Suprapubic skin (tissue), 4 donors: ENCODE results near the gene CYP19A1. TPM values are rescaled to one million over a fixed set of nuclear protein-coding genes. Genes with fewer than 3 reads are reported as not detected.

Source experiments
- DNase-seq, 2 donors: peaks; one replicate each; pipeline ENCODE4 v3.0.0-alpha.2; 2019; ENCODE audit warnings: low spot score in 2 of 2
- H3K27ac ChIP-seq: fragments of 200-600 bp; sonication (generic); one replicate; pipeline ENCODE4 v1.5.1; 2019
- H3K27me3 ChIP-seq: fragments of 200-600 bp; sonication (generic); one replicate; pipeline ENCODE4 v1.5.1; 2019
- H3K36me3 ChIP-seq: fragments of 200-600 bp; sonication (generic); one replicate; pipeline ENCODE4 v1.5.1; 2019
- H3K4me1 ChIP-seq: fragments of 200-600 bp; sonication (generic); one replicate; pipeline ENCODE4 v1.5.1; 2019
- H3K4me3 ChIP-seq: fragments of 200-600 bp; sonication (generic); one replicate; pipeline ENCODE4 v1.5.1; 2019; ENCODE audit warnings: mild to moderate bottlenecking
- H3K9me3 ChIP-seq: fragments of 200-600 bp; sonication (generic); one replicate; pipeline ENCODE4 v1.5.1; 2019
- EP300 ChIP-seq: sonication (generic); formaldehyde crosslinking; IDR thresholded peaks from one replicate; pipeline ENCODE4 v1.6.1; 2017; ENCODE audit warnings: antibody characterized with exemption
- POLR2A ChIP-seq, 2 donors: fragments of 450-650 bp; IDR thresholded peaks; one replicate each; pipeline ENCODE4 v1.6.1; 2017; ENCODE audit warnings: antibody characterized with exemption in 2 of 2, mild to moderate bottlenecking in 2 of 2, moderate library complexity in 2 of 2
- POLR2AphosphoS5 ChIP-seq, 3 donors: sonication (generic); formaldehyde crosslinking; IDR thresholded peaks; one replicate each; pipeline ENCODE4 v1.6.1; 2017; ENCODE audit warnings: antibody characterized with exemption in 3 of 3
- WGBS: methylation state at CpG from one replicate; pipeline ENCODE4 v1.1.5; 2018; 5-methylcytosine and 5-hydroxymethylcytosine counted together
- total RNA-seq, 4 donors: library from RNA; depleted of rRNA; stranded (reverse); fragments of >200 nt; gene quantifications; one replicate each; pipeline ENCODE4 v1.1.0, GENCODE V29; 2016
- TF ChIP-seq, protein P1 (sequence below), 2 donors: fragments of 200-600 bp in 1 of 2; fragments of 450-650 bp in 1 of 2; sonication (generic) in 1 of 2; IDR thresholded peaks; one replicate each; pipeline ENCODE4 v1.5.1; 2016 to 2019; ENCODE audit warnings: antibody characterized with exemption in 2 of 2, mild to moderate bottlenecking in 1 of 2, moderate library complexity in 1 of 2

The CYP19A1 gene
- total RNA-seq, 4 donors from 2014 or later: 2.7 to 6.8 (median 5.6) TPM

DNA sequence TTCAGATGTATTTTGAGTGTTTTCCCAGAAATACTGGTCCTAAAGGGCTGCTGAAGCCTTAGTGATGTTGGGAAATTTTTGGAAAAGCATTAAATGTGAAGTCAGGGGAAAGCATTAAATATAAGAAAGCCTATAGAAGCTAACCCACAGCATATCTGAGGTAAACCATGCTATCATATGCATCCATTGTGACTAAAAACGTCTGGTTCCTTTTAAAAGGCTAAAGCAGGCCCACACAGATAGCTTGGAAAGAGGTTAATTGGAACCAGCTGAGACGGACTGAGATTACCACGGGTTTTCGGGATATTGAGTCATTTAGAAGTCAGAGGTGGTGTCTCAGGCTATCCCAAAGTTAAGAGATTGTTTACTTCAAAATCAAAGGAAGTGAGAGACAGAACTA, 78.2 kb downstream of the CYP19A1 start:
- Histone ChIP-seq H3K4me1 (no peaks in the 10 kb centered on the region), H3K27ac (no peak overlapping the region), H3K36me3 (no peaks in the 10 kb centered on the region), H3K9me3 (no peaks in the 10 kb centered on the region), H3K27me3 (no peaks in the 10 kb centered on the region), H3K4me3 (no peak overlapping the region)
- no peak for DNase-seq
- WGBS: 49% methylated on average over 4 of the region's 4 CpGs
- TF ChIP-seq POLR2AphosphoS5 (IDR thresholded peaks at IDR 0.05): no peak
- no peak for TF ChIP-seq EP300
- no peak for TF ChIP-seq POLR2A (IDR thresholded peaks at IDR 0.05)
- TF ChIP-seq, protein P1, sequence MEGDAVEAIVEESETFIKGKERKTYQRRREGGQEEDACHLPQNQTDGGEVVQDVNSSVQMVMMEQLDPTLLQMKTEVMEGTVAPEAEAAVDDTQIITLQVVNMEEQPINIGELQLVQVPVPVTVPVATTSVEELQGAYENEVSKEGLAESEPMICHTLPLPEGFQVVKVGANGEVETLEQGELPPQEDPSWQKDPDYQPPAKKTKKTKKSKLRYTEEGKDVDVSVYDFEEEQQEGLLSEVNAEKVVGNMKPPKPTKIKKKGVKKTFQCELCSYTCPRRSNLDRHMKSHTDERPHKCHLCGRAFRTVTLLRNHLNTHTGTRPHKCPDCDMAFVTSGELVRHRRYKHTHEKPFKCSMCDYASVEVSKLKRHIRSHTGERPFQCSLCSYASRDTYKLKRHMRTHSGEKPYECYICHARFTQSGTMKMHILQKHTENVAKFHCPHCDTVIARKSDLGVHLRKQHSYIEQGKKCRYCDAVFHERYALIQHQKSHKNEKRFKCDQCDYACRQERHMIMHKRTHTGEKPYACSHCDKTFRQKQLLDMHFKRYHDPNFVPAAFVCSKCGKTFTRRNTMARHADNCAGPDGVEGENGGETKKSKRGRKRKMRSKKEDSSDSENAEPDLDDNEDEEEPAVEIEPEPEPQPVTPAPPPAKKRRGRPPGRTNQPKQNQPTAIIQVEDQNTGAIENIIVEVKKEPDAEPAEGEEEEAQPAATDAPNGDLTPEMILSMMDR (IDR thresholded peaks at IDR 0.05): no peak

DNA sequence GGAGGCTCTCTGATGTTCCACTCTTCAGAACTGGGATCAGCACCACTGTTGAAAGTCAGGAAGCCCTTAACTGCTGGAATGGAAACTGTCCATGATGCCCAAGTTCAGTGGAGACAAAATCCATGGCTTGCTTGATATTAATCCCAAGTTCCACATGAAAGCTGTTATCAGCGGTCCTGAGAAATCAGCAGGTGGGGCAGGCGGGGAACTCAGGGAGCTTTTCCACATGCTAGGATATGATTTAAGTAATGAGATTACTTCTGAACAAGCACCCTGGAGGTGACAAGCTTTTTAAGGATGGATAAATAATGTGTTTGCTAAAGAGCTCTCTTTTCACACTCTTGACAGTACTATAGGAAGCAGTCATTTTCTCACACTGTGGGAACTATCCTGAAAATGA, 82.9 kb downstream of the CYP19A1 start:
- H3K27ac ChIP-seq: no peak overlapping the region
- DNase-seq: no peak
- H3K9me3 ChIP-seq: no peaks in the 10 kb centered on the region
- TF ChIP-seq EP300: no peak
- no peak for TF ChIP-seq POLR2A (IDR thresholded peaks at IDR 0.05)
- no peak for TF ChIP-seq POLR2AphosphoS5 (IDR thresholded peaks at IDR 0.05)
- TF ChIP-seq, protein P1 (IDR thresholded peaks at IDR 0.05): no peak
- H3K4me1 ChIP-seq: no peaks in the 10 kb centered on the region
- H3K27me3 ChIP-seq: no peaks in the 10 kb centered on the region
- H3K4me3 ChIP-seq: no peak overlapping the region
- 91% methylated on average over 2 of the region's 2 CpGs for WGBS
- no peaks in the 10 kb centered on the region for H3K36me3 ChIP-seq

DNA sequence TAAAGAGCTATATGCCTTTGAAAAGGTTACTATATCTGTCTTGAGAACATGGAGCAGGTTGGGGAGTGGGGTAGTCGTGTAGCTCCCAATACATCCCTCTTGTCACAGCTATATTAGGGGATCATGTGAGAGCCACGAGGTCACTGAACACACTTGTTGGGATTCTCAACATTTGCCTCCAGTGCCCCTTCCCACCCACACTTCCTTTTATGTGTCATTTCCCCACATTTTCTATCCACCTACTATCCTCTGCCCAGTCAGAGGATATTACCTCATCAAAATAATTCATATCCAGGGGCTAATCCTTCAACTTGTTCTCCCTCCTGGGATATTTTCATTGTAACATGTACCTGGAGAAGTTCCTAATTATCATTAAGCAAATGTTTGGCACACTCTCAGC, 85.0 kb downstream of the CYP19A1 start:
- DNase-seq: no peak
- TF ChIP-seq POLR2AphosphoS5 (IDR thresholded peaks at IDR 0.05): no peak
- TF ChIP-seq, protein P1 (IDR thresholded peaks at IDR 0.05): no peak
- H3K9me3 ChIP-seq: no peaks in the 10 kb centered on the region

DNA sequence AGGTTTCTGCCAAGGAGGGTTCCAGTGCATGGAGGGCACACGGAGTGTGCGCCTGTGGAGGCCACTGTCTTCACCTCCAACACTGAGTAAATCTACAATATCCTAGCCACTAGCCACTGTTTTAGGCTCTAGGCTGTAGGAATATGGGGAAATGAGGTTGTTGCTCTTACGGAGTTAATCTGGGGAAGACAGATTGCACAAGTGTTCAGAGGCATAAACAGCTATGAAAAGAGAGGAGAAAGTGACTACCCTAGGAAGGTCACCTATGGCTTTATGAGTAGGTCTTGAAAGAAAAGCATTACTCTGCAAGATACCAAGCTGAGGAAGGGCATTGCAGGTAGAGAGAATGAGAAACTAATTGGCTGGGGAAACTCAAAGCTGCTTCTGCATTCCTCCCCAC, 85.7 kb downstream of the CYP19A1 start:
- H3K27ac ChIP-seq: no peak overlapping the region
- no peaks in the 10 kb centered on the region for H3K27me3 ChIP-seq
- WGBS: 93% methylated on average over 3 of the region's 3 CpGs

More for the DNA sequence above, 85.0 kb downstream of the CYP19A1 start:
- Histone ChIP-seq H3K27ac (no peak overlapping the region), H3K4me1 (no peaks in the 10 kb centered on the region), H3K27me3 (no peaks in the 10 kb centered on the region), H3K4me3 (no peak overlapping the region), H3K36me3 (no peaks in the 10 kb centered on the region)
- 85% methylated on average over 2 of the region's 2 CpGs for WGBS

DNA sequence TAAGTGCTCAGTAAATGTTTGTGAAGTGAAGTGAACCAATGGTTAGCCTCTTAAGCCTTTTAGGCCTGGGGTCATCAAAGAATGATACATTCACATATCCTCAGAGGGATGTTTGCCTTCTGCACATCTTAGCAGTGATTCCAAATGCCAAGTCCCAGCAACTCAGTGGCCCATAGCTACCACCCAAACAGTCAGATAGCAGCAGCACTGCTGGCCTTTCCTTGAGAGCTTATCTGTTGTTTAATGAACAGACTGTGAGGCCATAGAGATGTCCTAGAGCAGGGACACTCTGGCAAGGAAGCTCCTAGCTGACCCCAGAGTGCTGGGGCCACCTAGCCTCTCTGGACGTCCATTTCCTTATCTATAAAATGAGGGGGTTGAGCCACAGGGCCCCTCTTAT, 86.8 kb downstream of the CYP19A1 start:
- Histone ChIP-seq H3K4me3 (no peak overlapping the region), H3K9me3 (no peaks in the 10 kb centered on the region), H3K4me1 (no peaks in the 10 kb centered on the region), H3K27ac (no peak overlapping the region), H3K36me3 (no peaks in the 10 kb centered on the region), H3K27me3 (no peaks in the 10 kb centered on the region)
- TF ChIP-seq EP300 (no peak), POLR2AphosphoS5 (IDR thresholded peaks at IDR 0.05) (no peak), POLR2A (IDR thresholded peaks at IDR 0.05) (no peak)
- TF ChIP-seq, protein P1 (IDR thresholded peaks at IDR 0.05): no peak
- WGBS: 81% methylated on average over 1 of the region's 1 CpG
- no peak for DNase-seq

More for the DNA sequence above, 85.7 kb downstream of the CYP19A1 start:
- TF ChIP-seq POLR2A (IDR thresholded peaks at IDR 0.05): no peak
- TF ChIP-seq, protein P1 (IDR thresholded peaks at IDR 0.05): no peak
- TF ChIP-seq EP300: no peak
- no peak for TF ChIP-seq POLR2AphosphoS5 (IDR thresholded peaks at IDR 0.05)
- DNase-seq: no peak
- Histone ChIP-seq H3K4me1 (no peaks in the 10 kb centered on the region), H3K36me3 (no peaks in the 10 kb centered on the region), H3K4me3 (no peak overlapping the region), H3K9me3 (no peaks in the 10 kb centered on the region)
